Epithelial cell of esophagus (primary cell): ENCODE results near the gene B3GNT8.

ENCODE experiments used
- DNase-seq: peaks from one replicate; pipeline ENCODE4 v3.0.0; 2010; ENCODE audit warnings: low read depth
- H3K4me3 ChIP-seq: 2 replicates; pipeline ENCODE4 v1.5.1; 2011; ENCODE audit warnings: mild to moderate bottlenecking, low read length, control low read depth
- CTCF ChIP-seq: IDR thresholded peaks from 2 replicates; pipeline ENCODE4 v1.5.1; 2011; ENCODE audit warnings: low read depth, mild to moderate bottlenecking, low read length, control low read depth, inconsistent platforms; ENCODE audit not compliant: insufficient read depth; ENCODE audit errors: missing control alignments

B3GNT8 gene

GRCh38 chr19:41452584-41453275 is 25.6 kb upstream of the B3GNT8 start:
- no peak overlapping the region for H3K4me3 ChIP-seq
- TF ChIP-seq CTCF, result no peak
- no peak for DNase-seq

GRCh38 chr19:41449865-41450178 is 22.6 kb upstream of the B3GNT8 start:
- TF ChIP-seq CTCF, result no peak
- no peak for DNase-seq
- H3K4me3 ChIP-seq, result no peak overlapping the region

GRCh38 chr19:41449079-41449864 is 22.1 kb upstream of the B3GNT8 start:
- H3K4me3 ChIP-seq, result no peak overlapping the region
- TF ChIP-seq CTCF, result peak; percentile 98
- peak; percentile 53 for DNase-seq

GRCh38 chr19:41447732-41448332 is 20.7 kb upstream of the B3GNT8 start:
- no peak for TF ChIP-seq CTCF
- no peak overlapping the region for H3K4me3 ChIP-seq
- no peak for DNase-seq

- H3K4me3 ChIP-seq, result no peak overlapping the region
- DNase-seq, result no peak
- no peak for TF ChIP-seq CTCF
These were observed 18.4 kb upstream of the B3GNT8 start for GRCh38 chr19:41445575-41445974.

- DNase-seq, result no peak
- TF ChIP-seq CTCF, result no peak
These were observed 16.8 kb upstream of the B3GNT8 start for GRCh38 chr19:41443813-41444455.

More at GRCh38 chr19:41443813-41444455, 16.8 kb upstream of the B3GNT8 start:
- H3K4me3 ChIP-seq, result no peak overlapping the region
